Renal cortical epithelial cell (primary cell): ENCODE measurements around the gene GORASP1. TPM values are rescaled to one million over a fixed set of nuclear protein-coding genes. Genes with fewer than 3 reads are reported as not detected.

ENCODE experiments used
- DNase-seq: peaks from one replicate; pipeline ENCODE4 v3.0.0-alpha.2; 2011; ENCODE audit warnings: low read depth
- total RNA-seq: library from RNA; depleted of rRNA; stranded (reverse); fragments of >200 nt; gene quantifications from 2 replicates; pipeline ENCODE4 v1.2.3, GENCODE V29; 2014

GORASP1 gene
- total RNA-seq, 1 donor from 2014 or later = 35.8 TPM

- DNase-seq = peak; percentile 83
Measured at GRCh38 chr3:39125841-39126500, 18.5 kb upstream of the GORASP1 start.

GRCh38 chr3:39124876-39125840, 17.7 kb upstream of the GORASP1 start:
- peak; percentile 52 for DNase-seq

- DNase-seq = no peak
Measured at GRCh38 chr3:39122813-39123212, 15.4 kb upstream of the GORASP1 start.

- no peak for DNase-seq
Measured at GRCh38 chr3:39121621-39122020, 14.2 kb upstream of the GORASP1 start.

GRCh38 chr3:39118931-39119660, 11.7 kb upstream of the GORASP1 start:
- DNase-seq = no peak

- DNase-seq = no peak
Measured at GRCh38 chr3:39118079-39118478, 10.7 kb upstream of the GORASP1 start.

- no peak for DNase-seq
Measured at GRCh38 chr3:39115870-39116269, 8.4 kb upstream of the GORASP1 start.

GRCh38 chr3:39114456-39114855, 7.0 kb upstream of the GORASP1 start:
- no peak for DNase-seq

GRCh38 chr3:39113291-39113690, 5.9 kb upstream of the GORASP1 start:
- DNase-seq = no peak

- DNase-seq = no peak
Measured at GRCh38 chr3:39112535-39112934, 5.1 kb upstream of the GORASP1 start.

- no peak for DNase-seq
Measured at GRCh38 chr3:39112113-39112512, 4.7 kb upstream of the GORASP1 start.

GRCh38 chr3:39110041-39110639, 2.7 kb upstream of the GORASP1 start:
- no peak for DNase-seq

- DNase-seq = no peak
Measured at GRCh38 chr3:39109086-39109485, 1.7 kb upstream of the GORASP1 start.

GRCh38 chr3:39108200-39108710, 828 bp upstream of the GORASP1 start:
- DNase-seq = no peak

GRCh38 chr3:39106851-39107387, 508 bp downstream of the GORASP1 start:
- peak; percentile 21 for DNase-seq

GRCh38 chr3:39106281-39106811, 1.1 kb downstream of the GORASP1 start:
- DNase-seq = peak; percentile 34

GRCh38 chr3:39105687-39106063, 1.8 kb downstream of the GORASP1 start:
- no peak for DNase-seq

GRCh38 chr3:39104961-39105686, 2.3 kb downstream of the GORASP1 start:
- DNase-seq = no peak

GRCh38 chr3:39103791-39104552, 3.5 kb downstream of the GORASP1 start:
- DNase-seq = no peak

GRCh38 chr3:39103324-39103693, 4.1 kb downstream of the GORASP1 start:
- DNase-seq = no peak
